Measurements from ENCODE around the gene TTLL11. TPM values are rescaled to one million over a fixed set of nuclear protein-coding genes. Genes with fewer than 3 reads are reported as not detected.

The TTLL11 gene
- total and polyA plus RNA-seq, 2 of the 8 experiments (the other 6 are each of a cell fraction or from before 2014, with no cell fraction given) = 0.56 to 0.80 TPM

DNA sequence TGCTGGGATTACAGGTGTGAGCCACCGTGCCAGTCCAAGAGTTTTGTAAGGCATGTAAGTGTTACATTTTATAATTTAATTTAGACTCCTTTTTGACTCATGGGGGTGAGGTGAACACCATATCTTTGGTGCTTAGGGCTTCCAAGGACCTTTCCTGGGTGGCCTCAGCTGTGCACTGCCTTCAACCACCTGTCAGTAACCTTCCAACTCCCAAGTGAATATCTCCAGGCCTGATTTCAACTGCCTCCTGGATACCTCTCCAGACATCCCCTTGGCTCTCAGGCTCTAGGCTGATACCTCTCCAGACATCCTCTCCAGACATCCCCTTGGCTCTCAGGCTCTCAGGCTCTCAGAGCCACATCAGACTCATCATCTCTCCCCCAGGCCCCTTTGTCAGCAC, 30.9 kb upstream of the TTLL11 start:
- ChIA-PET CTCF (ENCODE audit: partially characterized antibody) (interaction anchor here (0.9 to 15.6 kb wide), 38 partner anchors 12 to 686 kb away, joined by 3 to 544 read pairs (median 8); partner anchors contain the start of genes LHX6, MORN5, MRRF and NDUFA8), POLR2A (ENCODE audit: partially characterized antibody) (interaction anchor here (1.3 to 1.5 kb wide), 2 partner anchors 25 to 222 kb away, joined by 3 read pairs; no protein-coding TSS in a partner anchor)
- Histone ChIP-seq H3K79me2 (ENCODE audit: control insufficient read depth in 1 of 2, insufficient read depth in 2 of 2, low read length in 2 of 2) (no peaks in the 10 kb centered on the region), H2AFZ (ENCODE audit: low read length) (no peak overlapping the region), H3K36me3 (ENCODE audit: control insufficient read depth in 2 of 4, insufficient read depth in 4 of 4, low read length in 3 of 4) (no peaks in the 10 kb centered on the region), H2BK5ac (ENCODE audit: low read depth, low read length) (no peak overlapping the region), H3K4ac (replicated peaks; ENCODE audit: insufficient read length, low read depth, low read length) (no peak overlapping the region), H3K4me3 (ENCODE audit: extremely low read depth in 1 of 4, insufficient read depth in 2 of 4, low read depth in 3 of 4, low read length in 4 of 4) (no peak overlapping the region), H3K18ac (ENCODE audit: extremely low read depth, low read length) (no peak overlapping the region), H3K23me2 (ENCODE audit: low read depth, low read length) (peaks cover 6% of the 10 kb centered on the region; the same call in 1 of the 2 replicates), H2BK15ac (ENCODE audit: low read length) (0 out of 2 replicates have a peak overlapping the region, but pooled peaks have one; percentile 16), H3K4me2 (ENCODE audit: insufficient read depth in 1 of 2, low read depth in 2 of 2, low read length in 2 of 2) (no peak overlapping the region), H2AK5ac (ENCODE audit: low read depth, low read length) (no peak overlapping the region), H3K9me3 (ENCODE audit: insufficient read depth in 2 of 2, low read depth in 1 of 2, low read length in 1 of 2) (no peaks in the 10 kb centered on the region), H4K8ac (ENCODE audit: extremely low read depth, insufficient read depth, low read length) (no peak overlapping the region), H3K56ac (replicated peaks; ENCODE audit: insufficient read length, low read depth, low read length) (no peak overlapping the region), H3K27me3 (replicated peaks in 1 of 4; ENCODE audit: control insufficient read depth in 3 of 4, extremely low read depth in 1 of 4, insufficient read depth in 3 of 4, low read length in 3 of 4) (peaks cover 9 to 26% (median 24%) of the 10 kb centered on the region in 4 experiments), H3K4me1 (replicated peaks in 1 of 4; ENCODE audit: control insufficient read depth in 3 of 4, insufficient read depth in 4 of 4, low read length in 3 of 4) (peaks cover 0 to 10% (median 3%) of the 10 kb centered on the region in 4 experiments; a peak in 6 of 7 replicates), H2BK20ac (ENCODE audit: low read length) (no peak overlapping the region), H4K91ac (replicated peaks; ENCODE audit: insufficient read length, low read length) (no peak overlapping the region), H4K5ac (ENCODE audit: insufficient read length, low read depth, low read length) (no peak overlapping the region), H3K23ac (ENCODE audit: insufficient read length) (no peak overlapping the region), H2BK12ac (ENCODE audit: low read depth, low read length) (no peak overlapping the region), H3K9ac (replicated peaks in 1 of 4; ENCODE audit: extremely low read depth in 1 of 4, low read depth in 3 of 4, low read length in 3 of 4) (no peak overlapping the region), H3K14ac (ENCODE audit: insufficient read length) (no peak overlapping the region), H4K20me1 (replicated peaks in 1 of 2; ENCODE audit: control insufficient read depth in 1 of 2, insufficient read depth in 2 of 2, low read length in 2 of 2) (no peaks in the 10 kb centered on the region), H2BK120ac (replicated peaks; ENCODE audit: low read depth, low read length) (no peak overlapping the region), H3K79me1 (ENCODE audit: low read depth, low read length) (no peaks in the 10 kb centered on the region), H3K27ac (ENCODE audit: low read depth, low read length) (no peak overlapping the region)
- 83% methylated on average over 1 of the region's 1 CpG; no CpG with 5 or more reads in 1 of the 2 experiments for WGBS, 2 experiments (ENCODE audit: extremely low coverage in 1 of 2, insufficient coverage in 1 of 2, insufficient read length in 1 of 2, insufficient replicate concordance in 2 of 2, low coverage in 1 of 2, low lambda C conversion rate in 2 of 2, missing lambda C conversion rate in 1 of 2)
- FAIRE-seq = no peak
- DNase-seq (ENCODE audit: low read depth in 1 of 2, low spot score in 2 of 2) = no peak
- TF ChIP-seq TCF12 (IDR thresholded peaks at IDR 0.05; ENCODE audit: low read depth, low read length) (no peak), JUND (IDR thresholded peaks at IDR 0.05; ENCODE audit: low read length) (no peak), HDAC6 (IDR thresholded peaks at IDR 0.05; ENCODE audit: low read depth, low read length) (no peak)

Measured in H1 (cell line).